HG03521 (cell line): ENCODE results near the gene DENND2A.
"Not testable (repeated sequence)": the region's sequence is repeated elsewhere in the genome, so short reads cannot be mapped to it uniquely, and the experiment has no call there.

ENCODE experiments used
- ATAC-seq: cut with Tn5 transposase; IDR thresholded peaks from one replicate; pipeline ENCODE4 v1.9.1; 2021; ENCODE audit warnings: mild to moderate bottlenecking, moderate library complexity; ENCODE audit not compliant: unreplicated experiment

DENND2A gene

DNA sequence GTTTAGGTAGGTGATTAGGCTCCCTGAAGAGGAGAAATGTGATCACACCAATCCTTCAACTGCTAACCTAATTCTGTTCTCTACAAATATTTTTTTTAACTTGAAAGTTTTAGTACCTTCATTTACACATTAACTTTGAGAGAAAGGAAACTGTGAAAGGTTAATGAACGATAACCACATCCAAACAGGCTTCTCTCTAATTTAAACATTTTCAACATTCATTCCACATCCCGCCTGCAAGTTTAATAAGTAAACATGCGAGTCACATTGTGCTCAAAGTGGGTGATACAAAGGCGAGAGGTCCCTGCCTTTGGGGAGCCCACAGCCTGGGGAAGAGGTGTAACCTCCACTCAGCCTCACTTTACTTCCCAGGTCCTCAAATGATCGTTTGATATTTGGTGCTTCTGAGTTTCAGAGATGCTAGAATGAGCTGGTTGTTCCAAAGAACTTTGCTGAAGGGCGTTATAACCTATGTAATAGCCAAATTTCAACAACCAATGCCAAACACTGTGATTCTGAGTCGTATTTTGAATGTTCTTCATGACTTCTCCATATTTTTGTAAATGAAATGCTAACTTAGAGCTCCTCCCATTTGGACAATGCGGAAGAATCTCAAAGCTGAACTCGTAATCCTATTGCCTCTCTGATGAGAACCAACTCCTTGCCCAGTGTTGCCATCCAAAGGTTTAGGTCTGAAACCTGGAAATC is 47.5 kb downstream of the DENND2A start:
- no peak for ATAC-seq

DNA sequence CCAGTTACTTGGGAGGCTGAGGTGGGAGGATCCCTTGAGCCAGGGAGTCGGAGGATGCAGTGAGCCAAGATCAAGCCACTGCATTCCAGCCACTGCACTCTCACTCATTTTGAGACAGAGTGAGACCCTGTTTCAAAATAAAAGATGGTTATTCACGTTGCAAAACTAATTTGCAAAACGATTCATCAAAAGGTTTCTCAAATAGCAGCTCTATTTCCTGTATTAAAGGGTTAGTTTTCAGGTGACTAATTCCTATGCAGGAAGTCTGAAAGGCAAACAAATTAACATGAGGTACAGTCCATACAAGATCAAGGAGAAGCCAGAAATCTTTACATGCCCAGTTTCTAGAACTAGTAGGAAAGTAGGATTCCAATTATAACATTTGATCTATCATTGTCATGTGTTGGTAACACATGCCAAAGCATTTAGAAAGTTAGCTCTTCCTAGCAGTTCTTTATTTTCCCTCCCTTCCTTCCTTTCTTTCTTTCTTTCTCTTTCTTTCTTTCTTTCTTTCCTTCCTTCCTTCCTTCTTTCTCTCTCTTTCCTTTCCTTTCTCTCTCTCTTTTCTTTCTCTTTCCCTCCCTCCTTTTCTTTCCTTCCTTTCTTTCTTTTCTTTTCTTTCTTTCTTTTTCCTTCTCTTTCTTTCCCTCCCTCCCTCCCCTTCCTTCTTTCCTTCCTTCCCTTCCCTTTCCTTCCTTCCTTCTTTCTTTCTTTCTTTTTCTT is 49.3 kb downstream of the DENND2A start:
- no peak for ATAC-seq

DNA sequence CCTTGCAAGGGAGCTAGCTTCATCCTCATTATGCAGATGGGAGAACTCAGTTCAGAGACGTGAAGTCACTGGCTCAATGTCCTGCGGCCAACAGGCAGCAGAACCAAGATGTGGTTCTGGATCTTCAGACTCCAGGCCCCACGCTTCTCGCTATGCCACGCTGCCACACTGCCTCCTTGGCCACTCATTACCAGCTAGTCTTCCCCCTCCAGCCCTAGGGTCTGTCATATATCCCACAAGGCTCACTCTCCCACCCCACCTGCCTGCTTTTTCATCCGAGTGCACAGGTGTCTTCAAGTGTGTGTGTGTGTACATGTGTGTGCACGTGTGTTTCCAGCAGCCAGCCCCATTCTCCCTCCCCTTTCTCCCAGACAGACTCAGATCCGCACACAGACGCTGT is 53.4 kb downstream of the DENND2A start:
- ATAC-seq: no peak

DNA sequence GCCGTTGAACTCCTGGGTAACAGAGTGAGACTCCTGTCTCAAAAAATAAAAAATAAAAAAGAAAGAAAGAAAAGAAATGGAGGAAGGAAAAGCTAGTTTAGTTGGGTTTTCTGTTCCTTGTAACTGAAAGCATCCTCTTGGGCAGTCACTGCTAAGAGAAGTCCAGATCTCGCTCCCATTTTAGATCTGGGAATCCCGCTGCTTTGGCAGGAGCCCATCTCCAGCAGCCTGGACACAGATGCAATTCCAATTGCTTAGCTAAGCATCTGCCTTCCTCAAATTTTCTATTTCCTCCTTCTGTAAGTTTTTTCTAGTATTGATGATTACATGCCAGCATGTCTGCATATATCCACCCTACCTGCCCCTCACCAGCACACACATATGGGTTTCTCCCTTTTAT is 54.1 kb downstream of the DENND2A start:
- no peak for ATAC-seq

DNA sequence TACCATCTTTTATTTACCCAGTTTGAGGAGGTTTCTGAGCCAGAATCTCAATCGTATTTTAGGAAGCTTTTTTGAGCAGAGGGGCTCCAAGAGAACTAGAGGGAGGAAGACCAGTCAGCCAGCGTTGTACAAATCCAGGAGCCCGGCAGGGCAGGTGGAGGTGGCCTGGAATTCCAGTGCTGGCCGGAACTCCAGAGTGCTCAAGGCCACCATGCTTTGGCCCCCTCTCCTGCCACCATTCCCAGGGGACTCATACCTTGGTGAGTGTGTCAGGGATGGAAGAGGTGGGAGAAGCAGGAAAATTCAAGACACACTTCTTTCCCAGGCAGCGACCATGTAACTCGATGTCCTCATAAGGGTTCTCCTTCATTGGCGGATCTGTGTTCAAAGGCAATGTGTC is 55.3 kb downstream of the DENND2A start:
- no peak for ATAC-seq

DNA sequence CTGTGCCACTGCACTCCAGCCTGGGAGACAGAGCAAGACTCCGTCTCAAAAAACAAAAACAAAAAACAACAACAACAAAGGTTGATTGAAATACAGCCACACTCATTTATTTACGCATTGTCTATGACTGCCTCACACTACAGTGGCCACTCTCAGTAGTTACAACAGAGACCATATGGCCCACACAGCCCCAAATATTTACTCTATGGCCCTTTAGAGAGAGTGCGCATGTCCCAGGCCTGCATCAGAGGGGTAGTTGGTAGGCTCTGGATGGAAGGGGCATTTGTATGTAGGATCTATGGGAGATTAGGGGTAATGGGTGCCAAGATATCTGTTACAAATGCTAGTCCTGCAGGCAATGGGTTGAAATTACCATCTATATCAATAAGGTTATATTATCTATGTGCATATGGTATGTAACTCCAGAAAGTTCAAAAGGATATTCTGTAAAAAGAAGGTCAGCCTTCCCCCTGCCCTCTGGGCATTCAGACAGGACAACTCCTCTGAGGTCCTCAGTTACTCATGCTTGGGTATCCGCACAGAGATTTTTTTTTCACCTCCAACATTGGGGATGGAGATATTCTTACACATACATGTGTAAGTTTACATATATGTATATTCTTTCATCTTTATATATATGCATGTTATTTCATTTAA is 56.3 kb downstream of the DENND2A start:
- no peak for ATAC-seq

DNA sequence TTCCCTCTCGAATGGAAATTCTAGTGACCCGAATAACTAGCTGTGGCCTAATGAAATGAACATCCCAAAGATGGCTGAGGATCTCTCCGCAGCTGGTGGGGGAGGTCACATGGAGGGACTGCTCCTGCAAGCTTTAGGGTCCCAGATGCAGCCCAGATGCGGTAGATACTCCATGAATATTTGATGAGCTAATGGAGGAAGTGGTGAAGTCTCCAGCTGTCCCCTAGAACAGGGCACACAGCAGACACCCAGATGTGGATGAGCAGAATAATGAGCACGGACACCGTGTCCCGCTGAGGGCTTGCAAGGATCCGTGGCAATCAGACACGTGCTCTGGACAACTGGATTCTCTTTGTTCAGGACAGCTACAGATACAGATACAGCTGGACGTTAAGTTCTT is 59.2 kb downstream of the DENND2A start:
- no peak for ATAC-seq

DNA sequence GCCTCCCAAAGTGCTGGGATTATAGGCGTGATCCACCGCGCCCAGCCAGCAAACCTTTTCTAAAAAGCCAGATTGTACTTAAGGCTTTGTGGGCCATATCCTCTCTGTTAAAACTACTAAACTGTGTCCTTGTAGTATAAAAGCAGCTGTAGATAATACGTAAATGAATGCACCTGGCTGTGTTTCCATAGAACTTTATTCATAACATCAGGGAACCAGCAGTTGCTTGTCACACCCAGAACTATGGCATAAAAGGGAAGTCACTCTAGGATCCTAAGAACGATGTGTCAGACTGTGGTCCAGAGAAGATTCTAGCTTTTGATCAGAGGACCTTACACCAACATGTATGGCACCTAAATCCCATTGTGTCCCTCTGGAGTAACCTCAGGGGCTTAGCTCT is 63.0 kb downstream of the DENND2A start:
- ATAC-seq: no peak

DNA sequence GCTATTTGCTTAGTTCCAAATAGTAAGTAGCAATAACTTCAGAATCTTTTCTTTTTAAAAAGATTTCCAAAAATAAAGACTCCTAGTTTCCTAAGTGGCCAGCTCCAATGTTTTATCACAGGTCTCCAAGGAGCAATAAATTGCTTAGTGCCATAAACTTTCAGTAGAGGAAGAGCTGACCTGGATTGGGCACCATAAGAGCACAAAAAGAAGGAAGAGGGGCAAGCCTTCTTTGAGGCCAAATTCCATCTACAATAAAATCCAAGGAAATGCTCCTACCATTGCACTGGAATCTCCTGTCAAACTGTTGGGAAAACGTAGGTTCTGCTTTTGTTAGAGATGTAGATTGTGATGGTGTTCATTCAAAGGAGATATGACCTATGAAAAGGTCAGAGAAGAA is 64.0 kb downstream of the DENND2A start:
- no peak for ATAC-seq

DNA sequence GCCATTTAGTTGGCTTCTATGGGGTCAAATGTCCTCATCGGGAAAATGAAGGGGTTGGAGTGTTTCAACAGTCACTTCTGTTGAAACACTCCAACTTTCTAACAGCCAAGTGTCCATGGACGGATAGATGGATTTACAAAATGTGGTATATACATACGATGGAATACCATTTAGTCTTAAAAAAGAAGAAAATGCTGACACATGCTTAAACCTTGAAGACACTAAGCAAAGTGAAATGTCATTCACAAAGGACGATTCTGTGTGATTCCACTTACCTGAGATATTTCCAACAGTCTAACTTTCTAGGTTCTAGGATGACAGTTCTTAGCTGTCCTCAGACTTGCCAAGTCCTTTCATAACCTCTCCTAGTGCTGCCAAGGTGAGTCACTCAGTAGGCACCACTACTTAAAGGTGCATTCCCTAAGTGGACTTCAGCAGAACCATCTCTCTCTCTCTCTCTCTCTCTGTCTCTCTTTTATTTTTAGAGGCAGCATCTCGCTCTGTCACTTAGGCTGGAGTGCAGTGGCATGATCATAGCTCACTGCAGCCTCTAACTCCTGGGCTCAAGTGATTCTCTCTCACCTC is 69.0 kb downstream of the DENND2A start:
- ATAC-seq: no peak

DNA sequence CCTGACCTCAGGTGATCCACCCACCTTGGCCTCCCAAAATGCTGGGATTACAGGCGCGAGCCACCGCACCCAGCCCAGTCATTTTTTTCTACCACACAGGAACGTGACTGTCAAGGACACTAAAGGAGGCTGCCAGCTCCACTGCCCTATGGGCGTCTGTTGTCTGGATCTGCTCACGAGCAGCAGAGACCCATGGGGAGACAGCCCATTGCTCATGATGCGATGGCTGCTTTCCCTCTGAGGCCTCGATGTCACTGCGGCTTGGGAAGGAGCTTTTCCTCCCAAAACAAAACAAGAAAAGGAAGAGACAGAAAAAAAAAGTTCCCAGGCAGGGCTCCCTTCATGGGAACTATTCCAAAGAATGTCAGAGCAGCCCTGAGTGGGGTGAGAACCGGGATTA is 70.5 kb downstream of the DENND2A start:
- no peak for ATAC-seq

DNA sequence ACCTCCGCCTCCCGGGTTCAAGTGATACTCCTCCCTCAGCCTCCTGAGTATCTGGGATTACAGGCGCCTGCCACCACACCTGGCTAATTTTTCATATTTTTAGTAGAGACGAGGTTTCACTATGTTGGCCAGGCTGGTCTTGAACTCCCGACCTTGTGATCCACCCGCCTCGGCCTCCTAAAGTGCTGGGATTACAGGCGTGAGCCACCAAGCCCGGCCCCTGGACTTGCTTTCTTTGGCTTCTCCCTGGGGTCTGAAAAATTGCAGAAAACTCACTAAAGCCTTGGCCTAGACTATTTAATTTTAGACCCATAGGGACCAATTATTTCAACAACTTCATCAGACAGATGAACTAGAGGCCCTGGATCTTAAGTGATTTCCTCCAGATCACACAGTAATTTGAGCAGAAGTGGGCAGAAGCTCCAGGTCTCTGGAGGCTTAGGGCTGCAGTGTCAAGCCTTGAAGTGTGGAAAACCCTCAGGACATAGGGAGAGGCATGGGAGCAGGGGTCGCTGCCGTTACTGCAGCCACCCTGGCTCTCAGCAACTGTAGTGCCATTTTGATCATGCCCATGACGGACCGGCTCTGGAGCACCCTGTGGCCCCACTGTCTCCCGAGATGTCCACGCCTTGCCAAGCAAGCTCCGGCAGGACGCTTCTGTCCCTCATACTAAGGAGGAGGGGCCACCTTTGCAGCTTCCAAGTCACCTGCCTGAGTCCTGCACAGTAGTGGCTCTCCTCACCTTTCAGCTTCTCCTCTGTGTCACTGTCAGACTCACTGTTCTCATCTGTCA is 72.4 kb downstream of the DENND2A start:
- ATAC-seq: no peak

DNA sequence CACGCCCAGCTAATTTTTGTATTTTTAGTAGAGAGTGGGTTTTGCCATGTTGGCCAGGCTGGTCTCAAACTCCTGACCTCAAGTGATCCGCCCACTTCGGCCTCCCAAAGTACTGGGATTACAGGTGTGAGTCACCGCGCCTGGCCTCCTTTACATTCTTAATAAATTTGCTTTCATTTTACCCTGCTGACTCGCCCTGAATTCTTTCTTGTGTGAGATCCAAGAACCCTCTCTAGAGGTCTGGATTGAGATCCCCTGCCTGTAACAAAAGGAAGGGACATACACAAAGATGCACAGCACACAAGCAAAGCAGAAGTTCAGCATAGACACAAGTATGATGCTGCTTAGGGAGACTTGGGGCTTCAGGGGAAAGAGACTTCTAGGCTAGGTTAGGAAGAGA is 74.4 kb downstream of the DENND2A start:
- not testable (repeated sequence) for ATAC-seq

DNA sequence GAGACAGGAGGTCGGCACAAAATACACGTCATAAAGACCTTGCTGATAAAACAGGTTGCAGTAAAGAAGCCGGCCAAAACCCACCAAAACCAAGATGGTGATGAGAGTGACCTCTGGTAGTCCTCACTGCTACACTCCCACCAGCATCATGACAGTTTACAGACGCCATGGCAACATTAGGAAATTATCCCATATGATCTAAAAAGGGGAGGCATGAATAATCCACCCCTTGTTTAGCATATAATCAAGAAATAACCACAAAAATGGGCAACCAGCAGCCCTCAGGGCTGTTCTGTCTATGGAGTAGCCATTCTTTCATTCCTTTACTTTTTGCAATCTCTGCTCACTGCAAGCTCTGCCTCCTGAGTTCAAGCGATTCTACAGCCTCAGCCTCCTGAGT is 74.9 kb downstream of the DENND2A start:
- ATAC-seq: not testable (repeated sequence)

DNA sequence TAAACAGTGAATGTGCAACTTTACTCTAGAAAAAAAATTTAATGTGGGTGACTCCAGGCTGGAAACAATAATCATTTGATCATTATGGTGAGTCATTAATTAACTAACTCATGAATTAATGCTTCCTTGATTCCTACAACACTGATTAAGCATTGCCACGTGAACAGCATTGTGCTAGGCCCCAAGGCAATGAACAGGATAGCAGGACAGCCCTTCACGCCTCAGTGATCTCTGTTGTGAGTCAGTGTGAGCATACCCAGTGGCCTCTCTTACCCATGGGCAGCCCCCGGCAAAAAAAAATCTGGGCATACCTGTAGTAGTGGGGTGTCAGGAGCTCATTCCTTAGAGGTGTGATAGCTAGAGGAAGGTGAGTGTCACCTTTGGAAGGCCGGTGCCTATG is 76.0 kb downstream of the DENND2A start:
- no peak for ATAC-seq

DNA sequence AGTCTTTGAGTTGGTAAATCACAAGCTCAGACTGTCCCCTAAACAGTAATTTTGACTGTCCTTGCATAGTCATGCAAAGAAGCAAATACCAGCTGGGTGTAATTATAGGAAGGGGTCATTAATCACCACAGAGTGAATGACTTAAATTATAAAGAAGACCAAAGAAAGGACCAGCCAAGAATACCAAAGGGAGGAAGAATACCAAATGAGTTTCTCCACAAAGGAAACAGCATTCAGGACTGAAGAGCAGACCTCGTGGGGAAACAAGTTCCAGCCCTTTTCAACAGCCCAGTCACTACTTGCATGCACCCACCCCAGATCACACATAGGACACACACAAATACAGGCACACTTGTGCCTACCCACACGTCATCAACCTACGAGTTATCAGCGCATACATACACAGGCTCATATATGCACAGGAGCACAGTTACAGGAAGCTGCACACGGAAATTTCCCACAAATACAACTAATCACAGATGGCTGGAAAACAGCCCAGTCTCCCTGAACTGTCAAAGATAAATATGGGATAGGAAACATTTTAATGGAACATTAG is 77.6 kb downstream of the DENND2A start:
- no peak for ATAC-seq

DNA sequence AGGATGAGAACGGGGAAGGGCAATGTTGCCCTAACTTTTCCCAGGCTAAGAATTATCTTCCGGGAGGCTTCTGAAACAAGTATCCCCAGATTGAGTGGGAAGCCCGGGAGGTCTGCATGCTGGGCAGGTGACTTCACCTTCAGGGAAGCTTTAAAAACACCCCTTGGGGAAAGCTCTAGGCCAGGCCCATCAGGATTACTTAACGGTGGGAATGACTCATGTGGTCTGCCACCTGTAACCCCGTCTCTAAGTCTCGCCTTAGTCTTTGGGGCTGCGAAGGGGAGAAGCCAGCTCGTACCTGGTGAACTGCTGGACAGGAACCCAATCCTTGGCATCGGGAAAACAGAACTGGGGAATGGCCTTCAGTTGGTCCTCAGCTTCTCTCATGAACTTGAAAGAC is 81.2 kb downstream of the DENND2A start:
- ATAC-seq: no peak

DNA sequence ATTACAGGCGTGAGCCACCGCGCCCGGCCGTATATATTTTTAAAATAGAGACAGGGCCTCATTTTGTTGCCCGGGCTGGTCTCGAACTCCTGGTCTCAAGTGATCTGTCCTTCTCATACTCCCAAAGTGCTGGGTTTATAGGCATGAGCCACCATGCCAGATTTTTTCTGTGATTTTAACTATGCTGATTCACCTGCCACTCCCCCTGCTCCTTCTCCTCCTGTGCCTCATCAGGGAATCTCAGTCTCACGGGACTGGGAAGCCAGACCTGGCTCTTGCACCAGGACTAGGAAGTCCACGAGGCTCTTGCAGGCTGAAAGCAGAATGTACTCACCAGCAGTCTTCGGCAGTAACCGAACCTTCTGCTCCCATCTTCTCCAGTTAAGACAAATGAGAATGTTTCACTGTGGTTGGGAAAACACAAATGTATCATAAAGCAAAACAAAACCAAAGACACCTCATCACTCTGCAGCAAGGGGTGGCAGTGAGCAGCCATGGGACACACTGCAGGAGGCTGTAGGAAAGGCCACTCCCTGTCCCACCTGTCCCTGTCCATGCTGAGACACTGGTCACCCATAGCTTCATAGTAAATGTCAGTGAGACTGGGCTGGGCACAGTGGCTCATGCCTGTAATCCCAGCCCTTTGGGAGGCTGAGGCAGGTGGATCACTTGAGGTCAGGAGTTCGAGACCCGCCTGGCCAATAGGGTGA is 82.6 kb downstream of the DENND2A start:
- ATAC-seq: no peak

DNA sequence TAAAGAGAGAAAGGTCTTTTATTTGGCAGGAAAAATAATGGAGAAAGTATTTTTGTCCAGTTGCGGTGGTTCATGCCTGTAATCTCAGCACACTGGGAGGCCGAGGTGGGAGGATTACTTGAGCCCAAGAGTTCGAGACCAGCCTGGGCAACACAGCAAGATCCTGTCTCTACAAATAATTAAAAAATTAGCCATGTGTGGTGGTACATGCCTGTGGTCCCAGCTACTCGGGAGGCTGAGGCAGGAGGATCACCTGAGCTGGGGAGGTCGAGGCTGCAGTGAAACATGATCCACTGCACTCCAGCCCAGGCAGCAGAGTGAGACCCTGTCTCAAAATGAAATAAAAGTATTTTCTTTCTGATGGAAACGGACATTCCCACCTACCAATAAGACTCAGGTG is 83.5 kb downstream of the DENND2A start:
- ATAC-seq: no peak

DNA sequence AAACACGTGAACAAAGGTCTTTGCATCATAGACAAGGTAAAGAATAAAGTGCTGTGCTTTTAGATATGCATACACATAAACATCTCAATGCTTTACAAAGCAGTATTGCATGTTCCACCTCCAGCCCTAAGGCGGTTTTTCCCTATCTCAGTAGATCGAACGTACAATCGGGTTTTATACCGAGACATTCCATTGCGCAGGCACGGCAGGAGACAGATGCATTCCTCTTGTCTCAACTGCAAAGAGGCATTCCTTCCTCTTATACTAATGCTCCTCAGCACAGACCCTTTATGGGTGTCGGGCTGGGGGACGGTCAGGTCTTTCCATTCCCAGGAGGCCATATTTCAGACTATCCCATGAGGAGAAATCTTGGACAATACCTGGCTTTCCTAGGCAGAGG is 87.4 kb downstream of the DENND2A start:
- not testable (repeated sequence) for ATAC-seq
